ENCODE results near the gene CCDC149. TPM values are rescaled to one million over a fixed set of nuclear protein-coding genes. Genes with fewer than 3 reads are reported as not detected.
A peak's percentile ranks its signal among the peaks of the same experiment; 100 is the strongest.

Gene CCDC149
- total RNA-seq, 1 donor, result 8.6 TPM

- H3K4me3 ChIP-seq (ENCODE audit: low read depth, low read length), result no peak overlapping the region
- no peak for TF ChIP-seq CTCF (IDR thresholded peaks at IDR 0.05; ENCODE audit: insufficient read depth, low read depth, low read length)
Observed at GRCh38 chr4:24781999-24782745, 130.7 kb downstream of the CCDC149 start.

GRCh38 chr4:24780936-24781495, 131.8 kb downstream of the CCDC149 start:
- no peak overlapping the region for H3K4me3 ChIP-seq (ENCODE audit: low read depth, low read length)
- TF ChIP-seq CTCF (IDR thresholded peaks at IDR 0.05; ENCODE audit: insufficient read depth, low read depth, low read length), result no peak
- no peak for DNase-seq (ENCODE audit: low read depth)

More at GRCh38 chr4:24781999-24782745, 130.7 kb downstream of the CCDC149 start:
- DNase-seq (ENCODE audit: low read depth), result no peak

GRCh38 chr4:24778464-24779225, 134.2 kb downstream of the CCDC149 start:
- no peak overlapping the region for H3K4me3 ChIP-seq (ENCODE audit: low read depth, low read length)
- TF ChIP-seq CTCF (IDR thresholded peaks at IDR 0.05; ENCODE audit: insufficient read depth, low read depth, low read length), result no peak
- peak; percentile 100 for DNase-seq (ENCODE audit: low read depth)

- no peak for TF ChIP-seq CTCF (IDR thresholded peaks at IDR 0.05; ENCODE audit: insufficient read depth, low read depth, low read length)
- H3K4me3 ChIP-seq (ENCODE audit: low read depth, low read length), result no peak overlapping the region
- DNase-seq (ENCODE audit: low read depth), result no peak
Observed at GRCh38 chr4:24777536-24778463, 135.0 kb downstream of the CCDC149 start.

- no peak overlapping the region for H3K4me3 ChIP-seq (ENCODE audit: low read depth, low read length)
- peak; percentile 61 for DNase-seq (ENCODE audit: low read depth)
- TF ChIP-seq CTCF (IDR thresholded peaks at IDR 0.05; ENCODE audit: insufficient read depth, low read depth, low read length), result no peak
Observed at GRCh38 chr4:24775750-24776149, 137.1 kb downstream of the CCDC149 start.

- TF ChIP-seq CTCF (IDR thresholded peaks at IDR 0.05; ENCODE audit: insufficient read depth, low read depth, low read length), result no peak
- peak; percentile 86 for DNase-seq (ENCODE audit: low read depth)
- no peak overlapping the region for H3K4me3 ChIP-seq (ENCODE audit: low read depth, low read length)
Observed at GRCh38 chr4:24775032-24775605, 137.7 kb downstream of the CCDC149 start.

All from fibroblast of villous mesenchyme (primary cell).